GM18870 (cell line): ENCODE data around the gene TMEM185B.
"Not testable (repeated sequence)": the region's sequence is repeated elsewhere in the genome, so short reads cannot be mapped to it uniquely, and the experiment has no call there.

Source experiments
- ATAC-seq: cut with Tn5 transposase; IDR thresholded peaks from one replicate; pipeline ENCODE4 v1.9.1; 2021; ENCODE audit warnings: moderate library complexity; ENCODE audit not compliant: unreplicated experiment

The TMEM185B gene

GRCh38 chr2:120209427-120210269 lies 13.6 kb downstream of the TMEM185B start:
- no peak for ATAC-seq

GRCh38 chr2:120208381-120209353 lies 14.5 kb downstream of the TMEM185B start:
- no peak for ATAC-seq

DNA sequence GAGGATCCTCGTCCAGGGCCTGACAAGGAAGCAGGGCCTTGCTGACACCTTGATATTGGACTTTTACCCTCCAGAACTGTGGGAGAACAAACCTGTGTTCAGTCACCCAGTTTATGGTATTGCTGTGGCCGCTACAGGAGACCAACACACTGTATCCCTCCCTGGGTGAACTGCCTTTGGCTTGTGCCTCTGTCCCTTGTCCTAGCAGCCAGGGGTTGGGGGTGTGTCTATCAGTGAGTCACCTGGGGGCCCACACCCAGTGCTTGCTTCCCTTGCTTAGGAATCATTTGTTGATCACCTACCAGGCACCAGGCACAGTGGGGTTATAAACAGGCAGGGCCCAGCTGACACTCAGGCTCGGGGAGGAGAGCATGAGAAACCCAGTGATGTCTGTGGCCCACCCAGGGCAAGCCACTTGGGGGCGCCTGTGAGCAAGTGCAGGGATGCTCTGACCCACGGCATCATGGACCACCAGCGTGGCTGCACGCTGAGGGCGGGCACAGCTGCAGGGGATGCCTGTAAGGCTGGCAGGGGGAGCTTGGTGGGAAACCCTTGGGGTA lies 17.1 kb downstream of the TMEM185B start:
- ATAC-seq = no peak

- ATAC-seq = no peak
Measured at GRCh38 chr2:120204945-120205670, 18.1 kb downstream of the TMEM185B start.

- ATAC-seq = no peak
Measured at GRCh38 chr2:120204417-120204816, 18.8 kb downstream of the TMEM185B start.

GRCh38 chr2:120204022-120204405 lies 19.2 kb downstream of the TMEM185B start:
- ATAC-seq = no peak

DNA sequence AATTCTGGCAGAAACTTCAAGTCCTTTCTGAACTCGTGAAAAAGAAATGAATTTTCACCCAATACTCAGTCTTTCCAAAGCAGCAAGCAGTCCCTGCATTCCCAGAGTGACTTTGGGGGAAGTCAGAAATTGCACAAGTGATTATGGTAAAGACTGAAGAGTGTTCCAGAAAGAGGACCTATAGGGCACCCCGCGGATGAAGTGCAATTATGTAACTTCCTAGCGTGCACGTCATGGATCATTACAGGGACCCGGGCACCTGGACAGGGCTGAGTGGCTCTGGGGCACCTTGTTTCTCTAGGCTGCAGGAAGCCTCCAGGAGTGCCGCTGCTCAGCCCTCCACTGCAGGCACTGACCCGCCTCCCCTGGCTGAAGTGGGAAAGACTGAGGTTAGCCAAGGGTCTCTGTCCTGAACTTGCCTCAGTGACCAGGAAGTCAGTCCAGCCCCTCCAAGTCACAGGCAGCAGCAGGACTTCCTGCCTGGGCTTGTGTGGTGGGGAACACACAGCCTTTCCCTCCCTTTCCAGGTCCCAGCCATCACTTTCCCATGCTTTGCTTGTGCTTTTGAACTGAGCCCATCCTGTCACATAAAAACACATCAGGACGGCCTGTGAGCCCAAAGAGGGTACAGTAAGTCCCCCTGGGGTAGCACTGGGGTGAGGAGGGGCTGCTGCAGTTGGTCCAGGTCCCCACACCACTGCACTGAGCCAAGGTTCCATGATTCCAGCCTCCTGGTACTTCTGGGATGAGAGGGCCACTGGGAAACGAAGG lies 19.8 kb downstream of the TMEM185B start:
- ATAC-seq = no peak

GRCh38 chr2:120199817-120200459 lies 23.3 kb downstream of the TMEM185B start:
- not testable (repeated sequence) for ATAC-seq

- ATAC-seq = no peak
Measured at GRCh38 chr2:120195553-120195952, 27.6 kb downstream of the TMEM185B start.

- ATAC-seq = no peak
Measured at GRCh38 chr2:120192280-120192679, 30.9 kb downstream of the TMEM185B start.

GRCh38 chr2:120189189-120189588 lies 34.0 kb downstream of the TMEM185B start:
- ATAC-seq = no peak

- no peak for ATAC-seq
Measured at GRCh38 chr2:120182019-120182560, 41.1 kb downstream of the TMEM185B start.

GRCh38 chr2:120180066-120180465 lies 43.1 kb downstream of the TMEM185B start:
- no peak for ATAC-seq

DNA sequence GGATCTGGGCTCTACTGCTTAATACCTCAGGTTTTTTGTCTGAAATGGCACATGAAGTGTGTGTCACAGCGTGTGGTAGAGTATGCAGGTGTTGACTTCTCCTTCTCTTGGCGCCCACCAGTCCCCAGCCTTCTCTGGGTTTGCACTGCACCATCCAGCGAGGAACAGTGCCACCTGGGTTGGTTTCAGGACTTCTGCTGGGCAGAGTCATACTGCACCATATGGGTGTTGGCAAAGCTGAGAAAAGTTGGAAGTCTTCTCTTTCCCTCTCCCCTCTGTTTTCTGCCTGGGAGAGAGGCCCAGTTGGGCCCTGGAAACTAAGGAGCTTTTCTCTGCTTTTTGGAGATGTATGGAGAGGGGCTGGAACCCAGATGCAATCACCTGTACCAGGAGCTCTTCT lies 43.8 kb downstream of the TMEM185B start:
- ATAC-seq = no peak

GRCh38 chr2:120177973-120178372 lies 45.2 kb downstream of the TMEM185B start:
- no peak for ATAC-seq

- ATAC-seq = peak; percentile 95
Measured at GRCh38 chr2:120177001-120177621, 46.1 kb downstream of the TMEM185B start.

- no peak for ATAC-seq
Measured at GRCh38 chr2:120176526-120176925, 46.7 kb downstream of the TMEM185B start.

- no peak for ATAC-seq
Measured at GRCh38 chr2:120174963-120175581, 48.1 kb downstream of the TMEM185B start.
